GM11168 (cell line): Measurements from ENCODE around the gene ECSCR.
"Not testable (repeated sequence)": the region's sequence is repeated elsewhere in the genome, so short reads cannot be mapped to it uniquely, and the experiment has no call there.

ENCODE experiments used
- in situ Hi-C: fragments of 300-500 bp; cut with MboI; formaldehyde crosslinking; loops from one replicate; pipeline ENCODE4 v1.12.0; 2022; ENCODE audit warnings: low sequenced_read_pairs; ENCODE audit not compliant: unreplicated experiment

ECSCR gene

GRCh38 chr5:139416651-139417050, 45.9 kb downstream of the ECSCR start:
- in situ Hi-C loops: no loop called here

DNA sequence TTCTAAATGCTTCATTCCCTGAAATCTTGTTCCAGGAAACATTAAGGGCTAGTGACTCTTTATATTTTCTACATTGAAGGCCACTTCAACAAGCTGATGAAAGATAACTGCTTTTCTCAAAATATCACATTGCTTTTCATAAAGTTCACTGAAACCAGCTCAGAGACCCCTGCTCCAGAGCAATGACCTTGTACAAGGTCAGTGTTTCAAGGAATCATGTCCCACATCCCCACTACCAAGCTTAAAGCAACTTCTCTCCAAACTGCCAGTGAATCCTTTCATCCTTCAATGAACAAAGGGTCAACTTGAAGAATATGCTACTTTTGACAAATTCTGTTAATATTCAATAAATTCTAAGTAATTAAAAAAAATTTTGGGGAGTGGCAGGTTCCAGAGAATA, 46.7 kb downstream of the ECSCR start:
- in situ Hi-C loops: no loop called here

- in situ Hi-C loops: no loop called here
These were observed 47.2 kb downstream of the ECSCR start for GRCh38 chr5:139415221-139415861.

DNA sequence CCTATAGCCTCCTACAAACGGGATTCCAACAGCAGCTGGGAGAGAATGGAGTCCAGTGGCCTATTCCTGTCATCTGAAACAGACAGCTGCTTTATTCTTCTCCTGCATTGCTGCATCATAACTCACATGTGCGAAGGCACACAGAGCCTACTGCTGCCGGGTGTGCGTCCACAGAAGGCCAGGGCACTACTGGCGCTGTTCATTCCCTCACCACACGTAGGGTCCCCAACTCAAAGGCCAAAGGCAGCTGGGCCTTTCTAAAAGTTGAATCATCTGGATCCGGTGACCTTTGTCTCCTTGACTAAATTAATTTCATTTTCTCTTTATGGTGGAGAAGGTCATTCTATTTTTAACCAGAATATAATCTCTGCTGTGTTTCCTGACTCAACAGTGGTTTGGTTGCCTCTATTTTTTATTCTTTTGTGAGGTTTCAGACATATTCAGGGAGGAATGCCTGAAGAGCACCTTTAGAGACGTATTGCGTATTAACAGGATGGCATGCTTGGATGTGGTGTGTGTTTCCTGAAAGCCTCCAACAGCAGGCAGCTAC, 47.9 kb downstream of the ECSCR start:
- in situ Hi-C loops: loop anchor here (5.0 kb wide), 1 partner anchor 103 kb away; no protein-coding TSS in a partner anchor

DNA sequence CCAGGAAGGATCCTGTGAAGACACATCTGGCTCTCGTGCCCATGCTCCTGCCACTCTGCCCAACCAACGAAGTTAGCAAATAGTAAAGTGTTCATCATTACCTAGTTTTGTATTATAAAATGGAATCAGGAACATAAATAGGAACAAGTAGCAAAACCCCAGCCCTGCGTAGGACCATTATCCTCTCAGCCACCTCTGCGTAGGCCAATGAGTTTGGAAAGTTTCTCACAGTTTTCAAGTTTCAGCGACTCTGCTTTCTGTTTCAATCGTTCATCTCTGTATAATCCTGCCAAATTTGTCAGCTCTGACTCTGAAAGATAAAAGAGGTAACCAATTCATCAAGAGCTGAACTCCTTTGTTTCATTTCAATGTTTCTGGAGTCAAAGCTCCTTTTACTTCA, 48.6 kb downstream of the ECSCR start:
- in situ Hi-C loops: loop anchor here (5.0 kb wide), 1 partner anchor 103 kb away; no protein-coding TSS in a partner anchor

DNA sequence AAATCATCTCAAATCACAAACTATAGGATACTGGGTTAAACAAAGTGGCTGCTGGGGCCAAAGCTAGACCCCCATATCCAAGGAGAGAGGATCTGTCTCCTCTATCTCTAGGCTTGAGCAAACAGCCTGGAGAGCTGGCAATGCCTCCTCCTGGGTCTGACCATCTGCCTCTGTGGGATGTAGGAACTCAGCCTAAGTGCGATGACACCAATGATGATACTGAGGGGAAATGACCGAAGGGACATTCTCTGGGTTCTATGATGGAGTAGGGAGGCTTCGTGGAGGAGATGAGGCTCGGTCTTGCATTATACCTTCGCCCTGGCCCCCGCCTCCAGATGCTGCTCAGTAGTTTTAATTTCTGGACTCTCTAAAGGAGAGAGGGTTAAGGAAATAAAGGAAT, 49.4 kb downstream of the ECSCR start:
- in situ Hi-C loops: loop anchor here (5.0 kb wide), 1 partner anchor 104 kb away; no protein-coding TSS in a partner anchor

DNA sequence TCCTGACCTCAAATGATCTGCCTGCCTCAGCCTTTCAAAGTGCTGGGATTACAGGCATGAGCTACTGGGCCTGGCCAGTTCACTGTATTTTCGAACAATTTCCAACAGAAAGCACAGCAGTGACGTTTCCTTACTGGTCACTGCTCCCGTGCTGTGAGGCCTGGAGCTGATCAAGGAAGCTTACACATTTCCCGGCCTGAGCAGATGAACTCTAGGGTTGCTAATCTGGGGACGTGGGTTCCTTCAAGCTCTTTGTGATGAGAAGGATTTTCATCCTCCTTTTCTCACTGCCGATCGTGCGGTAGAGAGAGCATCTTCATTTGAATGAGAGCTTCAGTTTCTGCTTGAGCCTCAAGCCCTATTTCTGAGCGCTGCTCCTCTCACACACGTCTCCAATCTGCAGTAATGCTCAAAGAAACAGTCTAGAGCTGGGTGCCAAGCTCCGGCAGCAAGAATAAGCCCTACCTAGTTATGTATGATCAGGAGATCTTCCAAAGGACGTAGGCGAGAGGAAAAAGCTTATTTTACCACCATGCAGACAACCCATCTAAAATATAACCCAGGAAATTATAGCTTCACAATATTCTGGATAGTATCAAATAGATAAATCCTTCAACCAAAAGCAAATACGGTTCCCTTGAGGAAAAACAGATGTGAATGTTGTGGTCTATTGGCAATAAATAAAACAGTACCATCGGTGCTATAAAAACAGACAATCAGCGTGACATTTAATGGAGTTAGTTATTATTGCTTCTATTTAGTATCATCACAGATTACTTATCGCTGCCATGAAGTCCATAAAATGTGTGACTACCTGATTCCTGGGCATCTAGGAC, 51.3 kb downstream of the ECSCR start:
- in situ Hi-C loops: loop anchor here (5.0 kb wide), 1 partner anchor 106 kb away; no protein-coding TSS in a partner anchor

DNA sequence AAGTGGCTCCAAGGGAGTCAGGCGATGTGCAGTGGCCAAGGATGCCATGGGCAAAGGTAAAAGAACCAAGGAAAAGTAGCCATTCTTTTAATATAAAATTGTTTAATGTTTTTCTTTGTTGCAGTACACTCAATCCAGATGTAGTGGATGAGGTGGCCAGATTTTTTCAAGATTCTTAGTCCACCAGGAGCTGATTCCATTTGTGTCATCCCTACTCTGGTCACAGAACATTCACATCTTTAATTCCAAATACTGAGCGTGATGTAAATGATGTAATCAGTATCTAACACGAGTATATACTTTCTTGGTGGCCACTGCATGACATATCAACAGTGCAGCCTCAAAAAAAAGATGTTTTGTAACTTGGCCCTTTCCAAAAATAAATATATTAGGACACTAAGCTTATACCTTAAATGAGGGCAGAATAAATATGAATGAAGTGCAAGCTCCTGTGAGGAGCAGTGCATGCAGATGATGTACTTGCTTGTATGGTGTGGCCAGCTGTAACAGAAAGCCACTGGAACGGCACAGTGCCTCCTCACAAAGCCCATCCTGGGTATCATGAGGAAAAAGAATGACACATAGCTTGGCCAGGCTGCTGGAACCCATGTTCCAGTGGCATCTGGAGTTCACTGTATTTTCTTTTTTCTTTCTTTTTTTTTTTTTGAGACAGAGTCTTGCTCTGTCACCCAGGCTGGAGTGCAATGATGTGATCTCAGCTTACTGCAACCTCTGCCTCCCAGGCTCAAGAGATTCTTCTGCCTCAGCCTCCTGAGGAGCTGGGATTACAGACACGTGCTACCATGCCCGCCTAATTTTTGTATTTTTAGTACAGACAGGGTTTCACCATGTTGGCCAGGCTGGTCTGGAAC, 52.2 kb downstream of the ECSCR start:
- in situ Hi-C loops: loop anchor here (5.0 kb wide), 1 partner anchor 107 kb away; no protein-coding TSS in a partner anchor

DNA sequence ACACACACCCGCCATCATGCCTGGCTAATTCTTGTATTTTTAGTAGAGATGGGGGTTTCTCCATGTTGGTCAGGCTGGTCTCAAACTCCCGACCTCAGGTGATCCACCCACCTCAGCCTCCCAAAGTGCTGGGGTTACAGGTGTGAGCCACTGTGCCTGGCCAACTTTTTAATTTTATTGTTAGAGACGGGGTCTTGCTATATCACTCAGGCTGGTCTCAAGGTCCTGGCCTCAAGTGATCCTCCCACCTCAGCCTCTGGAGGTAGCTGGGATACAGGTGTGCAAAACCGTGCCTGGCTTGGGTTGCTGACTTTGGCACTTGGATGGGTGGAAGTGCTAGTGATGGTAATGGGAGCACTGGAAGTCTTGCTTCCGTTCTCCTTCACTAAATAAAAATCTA, 53.4 kb downstream of the ECSCR start:
- in situ Hi-C loops: not testable (repeated sequence)

GRCh38 chr5:139408191-139408590, 54.4 kb downstream of the ECSCR start:
- in situ Hi-C loops: no loop called here

- in situ Hi-C loops: no loop called here
These were observed 55.0 kb downstream of the ECSCR start for GRCh38 chr5:139407517-139407916.

DNA sequence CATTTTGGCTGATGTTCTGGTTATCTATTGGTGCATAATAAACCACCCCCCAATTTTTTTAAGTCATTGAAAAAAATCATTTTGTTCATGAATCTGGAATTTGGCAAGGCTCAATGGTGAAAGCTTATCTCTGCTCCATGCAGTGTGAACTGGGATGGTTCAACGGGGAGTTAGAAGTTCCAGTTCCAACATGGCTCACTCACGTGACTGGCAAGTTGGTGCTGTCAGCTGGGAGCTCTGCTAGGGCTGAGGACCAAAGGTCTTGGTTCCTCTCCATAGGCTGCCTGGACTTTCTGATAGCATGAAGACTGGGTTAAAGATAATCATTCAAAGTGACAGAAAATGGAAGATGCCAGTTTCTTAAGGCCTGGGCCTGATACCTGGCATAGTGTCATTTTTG, 55.6 kb downstream of the ECSCR start:
- in situ Hi-C loops: no loop called here

- in situ Hi-C loops: no loop called here
These were observed 58.1 kb downstream of the ECSCR start for GRCh38 chr5:139404484-139404840.

DNA sequence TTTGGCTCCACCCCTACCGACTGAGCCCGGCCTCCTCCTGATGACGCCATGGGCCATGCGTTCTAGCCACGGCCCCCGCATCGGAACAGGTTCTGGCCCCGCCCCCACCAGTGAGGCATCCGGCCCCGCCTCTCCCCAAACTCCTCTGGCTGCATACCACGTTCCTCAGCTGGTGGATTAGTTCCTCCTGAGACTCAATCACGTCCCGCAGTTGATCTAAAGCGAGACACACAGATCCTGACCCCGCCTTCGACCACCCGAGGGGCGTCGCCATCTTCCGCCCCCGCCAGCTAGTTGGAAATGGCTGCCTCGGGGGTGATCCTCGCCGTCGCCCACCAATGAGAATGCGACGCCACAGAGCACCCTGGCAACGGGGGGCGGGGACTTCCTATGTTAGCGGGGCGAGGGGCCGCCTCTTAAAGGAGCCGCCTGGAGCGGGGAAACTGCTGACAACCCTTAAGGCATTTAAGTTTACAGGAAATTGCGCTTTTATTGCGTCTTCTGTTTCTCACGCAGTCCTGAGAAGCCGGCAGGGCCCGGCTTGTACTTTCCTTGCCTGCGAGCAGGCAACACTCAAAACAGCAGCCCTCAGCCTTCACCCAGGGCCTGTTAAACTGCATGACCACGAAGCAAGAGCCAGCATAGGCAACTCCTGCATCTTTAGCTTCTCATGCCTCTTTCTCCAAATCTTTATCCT, 58.6 kb downstream of the ECSCR start, which contains the start of gene SPATA24:
TSS of gene SPATA24 (minus strand) at position 303 of the 697 bp plus-strand sequence. CDS start at position 274, 29 bp downstream.
- in situ Hi-C loops: no loop called here

DNA sequence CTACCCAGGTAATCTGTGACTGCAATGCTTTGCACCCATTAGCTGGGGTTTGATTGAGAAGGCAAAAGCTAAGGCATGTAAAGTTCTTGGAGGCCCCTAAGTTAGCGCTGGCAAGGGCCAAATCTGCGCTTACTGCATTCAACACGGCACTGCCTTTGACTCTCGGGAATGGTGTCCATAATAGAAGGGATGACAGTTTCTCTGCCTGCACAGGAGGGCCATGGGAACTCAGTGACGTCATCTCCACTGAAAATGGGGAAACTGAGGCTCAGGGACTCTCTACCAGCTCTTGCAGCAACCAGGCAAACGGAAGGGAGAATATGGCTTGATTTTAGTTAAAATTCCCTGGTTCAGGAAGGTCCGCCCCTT, 59.1 kb downstream of the ECSCR start:
- in situ Hi-C loops: no loop called here

DNA sequence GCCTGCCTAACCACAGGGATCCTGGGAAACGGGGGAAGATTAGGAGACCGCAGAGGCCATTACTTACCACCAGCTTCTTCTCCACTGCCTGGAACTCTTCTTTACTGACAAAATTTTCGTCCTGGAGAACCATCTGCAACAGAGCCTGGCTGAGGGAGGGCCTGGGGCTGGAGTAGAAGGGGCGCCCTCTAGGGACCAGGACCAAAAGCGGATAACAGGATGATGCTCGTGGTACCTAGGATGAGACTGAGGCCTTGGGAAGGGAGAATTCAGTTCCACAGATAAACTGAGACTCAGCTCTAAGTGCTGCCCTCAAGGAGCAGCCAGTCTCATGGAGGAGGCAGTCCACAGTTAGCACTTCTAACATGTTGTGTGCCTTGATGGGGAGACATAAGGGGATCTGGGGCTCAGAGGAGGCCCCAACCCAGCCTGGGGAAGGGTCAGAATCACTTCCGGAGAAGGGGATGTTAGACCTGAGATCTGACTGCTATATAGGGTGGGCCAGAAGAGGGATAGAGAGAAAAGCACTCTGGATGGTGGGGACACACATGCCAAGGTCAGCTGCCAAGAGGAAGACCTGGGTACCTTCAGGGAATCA, 59.9 kb downstream of the ECSCR start:
- in situ Hi-C loops: no loop called here

DNA sequence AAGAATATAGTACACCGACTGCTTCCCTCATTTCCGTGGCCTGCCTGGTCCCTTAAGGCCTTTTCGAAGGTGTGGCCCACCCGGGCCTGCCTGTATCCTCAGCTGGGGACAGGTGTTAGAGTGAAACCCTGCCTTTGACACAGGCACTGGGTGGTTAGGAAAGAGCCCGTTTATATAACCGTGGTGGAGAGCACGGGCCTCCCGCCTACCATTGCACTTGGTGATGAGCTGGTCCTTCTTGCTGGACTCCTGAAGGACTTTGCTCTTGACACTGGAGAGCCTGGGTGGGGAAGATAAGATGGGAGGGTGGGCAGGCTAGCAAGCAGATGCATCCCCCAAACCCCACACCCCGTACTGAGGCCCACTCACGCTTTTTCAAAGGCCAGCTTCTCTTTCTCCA, 61.0 kb downstream of the ECSCR start:
- in situ Hi-C loops: no loop called here

DNA sequence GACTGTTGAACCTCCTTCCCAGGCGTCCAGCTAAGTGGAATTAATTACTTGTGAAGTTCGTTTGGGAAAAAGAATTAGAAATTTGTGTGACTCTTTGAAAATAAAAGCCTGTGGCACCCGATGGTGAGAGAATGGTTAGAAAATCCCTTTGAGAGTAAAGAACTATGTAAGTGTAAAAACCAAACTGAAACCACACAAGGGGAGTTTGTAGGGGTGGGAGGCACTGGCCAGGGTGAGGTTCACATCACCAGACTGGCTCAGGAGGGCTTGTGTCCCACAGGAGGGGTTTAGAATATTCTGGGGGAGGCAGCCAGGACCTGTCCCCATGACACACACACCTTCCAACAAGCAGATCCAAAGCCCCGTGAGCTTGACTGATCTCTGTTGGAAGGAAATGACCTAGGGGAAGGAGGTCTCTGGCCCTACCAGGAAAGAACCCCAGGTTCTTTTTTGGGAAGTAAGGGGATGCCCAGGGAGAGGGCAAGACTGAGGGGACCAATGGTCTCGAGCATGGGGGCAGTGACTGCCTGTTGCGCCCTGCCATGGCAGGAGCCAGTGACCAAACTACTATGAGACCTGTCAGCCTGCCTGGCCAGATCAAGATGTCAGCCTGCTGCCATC, 62.9 kb downstream of the ECSCR start:
- in situ Hi-C loops: no loop called here
